ENCODE results near the gene ASIC1. TPM values are rescaled to one million over a fixed set of nuclear protein-coding genes. Genes with fewer than 3 reads are reported as not detected.

Gene ASIC1
- polyA plus RNA-seq, 3 donors = 4.6 to 5.6 (median 5.5) TPM

DNA sequence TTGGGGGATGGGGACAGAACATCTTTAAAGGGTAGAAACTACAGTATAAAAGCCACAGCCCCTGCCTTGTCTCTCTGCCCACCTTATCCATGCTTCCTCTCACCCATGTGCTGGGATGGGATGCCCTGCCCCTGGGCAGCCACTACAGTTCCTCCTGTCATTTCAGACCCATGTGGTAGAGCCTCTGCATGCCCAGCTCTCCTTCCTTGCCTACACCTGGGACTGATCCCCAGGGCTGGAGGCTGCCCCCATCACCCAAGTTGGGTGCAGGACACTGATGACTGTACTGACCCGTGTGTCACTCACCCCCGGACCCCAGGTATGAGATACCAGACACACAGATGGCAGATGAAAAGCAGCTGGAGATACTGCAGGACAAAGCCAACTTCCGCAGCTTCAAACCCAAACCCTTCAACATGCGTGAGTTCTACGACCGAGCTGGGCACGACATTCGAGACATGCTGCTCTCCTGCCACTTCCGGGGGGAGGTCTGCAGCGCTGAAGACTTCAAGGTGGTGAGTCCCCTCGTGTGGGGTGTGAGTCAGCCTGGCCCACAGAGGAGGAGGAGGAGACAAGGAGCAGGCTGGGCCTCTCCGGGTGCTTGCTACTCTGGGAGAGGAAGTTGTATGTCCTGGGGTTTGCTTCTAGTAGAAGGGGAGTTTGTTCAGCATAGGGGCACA, 2.2 kb downstream of the ASIC1 start:
- DNase-seq = no peak

DNA sequence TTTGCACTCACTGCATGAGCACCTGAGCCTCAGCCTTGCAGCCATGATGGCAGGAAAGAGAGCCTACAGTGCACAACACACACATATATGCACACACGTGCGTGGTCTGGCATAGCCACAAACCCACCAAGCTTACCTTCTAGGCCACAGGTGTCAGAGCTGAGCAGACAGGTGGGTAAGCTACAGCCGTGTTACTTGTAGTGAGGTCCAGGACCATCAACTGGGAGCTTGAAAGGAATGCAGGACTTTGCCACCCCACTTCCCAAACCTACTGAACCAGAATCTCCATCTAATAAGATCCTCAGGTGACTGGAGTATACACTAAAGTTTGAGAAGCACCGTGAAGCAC, 2.7 kb downstream of the ASIC1 start:
- DNase-seq = no peak

DNA sequence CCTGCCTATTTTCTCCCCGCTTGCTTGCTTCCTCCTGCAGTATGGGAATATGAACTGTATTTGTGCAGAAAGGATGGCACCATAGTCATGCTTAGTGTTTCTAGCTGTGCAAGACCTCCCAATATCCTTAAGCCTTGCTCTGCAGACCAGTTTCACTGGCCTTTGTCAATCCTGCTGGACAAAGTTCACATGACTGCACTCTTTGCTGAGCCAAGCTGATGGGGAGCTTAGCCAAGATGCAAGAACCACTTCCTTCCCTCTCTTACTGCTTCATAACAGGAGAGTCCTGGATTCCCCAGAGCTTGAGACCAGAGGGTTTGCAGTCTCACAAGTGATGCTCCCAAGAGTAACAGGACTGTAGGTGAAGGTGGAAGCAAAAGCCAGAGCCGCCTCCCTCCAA, 3.8 kb downstream of the ASIC1 start:
- DNase-seq = no peak

DNA sequence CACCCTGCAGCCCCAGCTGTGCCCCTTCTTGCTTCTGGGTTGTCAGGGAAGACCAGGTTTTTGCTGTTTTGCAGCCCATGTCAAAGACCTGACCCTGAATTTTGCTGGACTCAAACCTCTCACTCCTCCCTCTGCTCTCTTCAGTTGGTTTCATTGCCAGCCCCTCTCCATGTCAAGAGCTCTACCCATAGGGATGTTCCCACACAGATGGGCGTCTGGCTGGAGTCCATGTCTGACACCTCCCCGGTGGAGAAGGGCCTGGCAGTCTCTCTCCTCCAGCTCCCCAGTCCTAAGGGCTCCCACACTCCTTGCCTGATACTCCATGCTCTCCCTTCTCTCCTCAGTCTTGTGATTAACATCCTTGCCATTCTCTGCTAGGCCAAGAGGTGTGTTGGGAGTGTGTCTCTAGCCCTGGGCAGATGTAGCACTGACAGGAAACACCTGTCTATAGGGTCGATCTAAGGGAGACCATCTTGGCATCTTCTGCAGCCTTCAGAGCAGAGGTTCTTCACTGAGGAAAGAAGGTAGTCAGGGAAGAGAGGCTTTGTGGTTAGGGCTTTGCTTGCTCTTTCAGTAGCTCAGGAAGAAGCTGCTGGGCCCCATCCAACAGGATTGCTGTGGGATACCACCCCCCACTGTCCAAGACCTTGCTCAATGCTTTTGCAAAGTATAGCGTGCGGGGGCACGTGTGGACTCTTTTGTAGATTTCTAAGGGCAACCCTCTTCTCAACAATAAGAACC, 4.7 kb downstream of the ASIC1 start:
- no peak for DNase-seq

DNA sequence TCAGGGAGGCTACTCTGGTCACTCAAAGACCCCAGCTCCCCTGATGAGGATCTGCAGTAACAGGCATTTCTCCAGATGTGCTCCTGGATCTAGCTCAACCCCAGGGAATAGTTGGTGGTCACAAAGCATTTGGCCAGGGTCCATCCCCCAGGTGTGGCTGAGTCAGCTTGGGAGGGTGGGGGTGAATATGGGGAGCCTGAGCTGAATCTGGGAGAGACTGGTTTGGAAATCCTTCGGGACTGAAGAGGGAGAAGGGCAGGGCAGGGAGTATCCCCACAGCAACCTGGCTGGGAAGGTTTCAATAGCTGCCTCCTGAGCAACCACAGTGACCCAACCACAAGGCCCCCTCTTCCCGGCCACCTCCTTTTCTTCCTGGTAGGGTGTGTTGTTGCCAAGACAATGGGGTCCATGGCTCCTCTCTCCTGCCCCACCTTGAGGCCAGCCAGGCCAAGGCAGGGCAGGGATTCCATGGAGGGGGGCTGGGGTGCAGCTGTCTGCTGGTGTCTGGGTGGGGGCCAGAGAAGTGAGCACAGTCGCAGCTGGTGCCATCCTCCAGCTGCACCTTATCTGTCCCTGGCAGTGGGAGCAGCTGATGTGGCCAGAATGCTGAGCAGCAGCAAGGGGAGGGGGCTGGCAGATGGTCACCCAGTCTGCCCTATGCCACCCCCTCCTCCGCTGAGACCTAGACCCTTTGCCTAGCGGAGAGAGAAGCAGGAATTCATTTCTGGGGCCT, 5.5 kb downstream of the ASIC1 start:
- DNase-seq = no peak

DNA sequence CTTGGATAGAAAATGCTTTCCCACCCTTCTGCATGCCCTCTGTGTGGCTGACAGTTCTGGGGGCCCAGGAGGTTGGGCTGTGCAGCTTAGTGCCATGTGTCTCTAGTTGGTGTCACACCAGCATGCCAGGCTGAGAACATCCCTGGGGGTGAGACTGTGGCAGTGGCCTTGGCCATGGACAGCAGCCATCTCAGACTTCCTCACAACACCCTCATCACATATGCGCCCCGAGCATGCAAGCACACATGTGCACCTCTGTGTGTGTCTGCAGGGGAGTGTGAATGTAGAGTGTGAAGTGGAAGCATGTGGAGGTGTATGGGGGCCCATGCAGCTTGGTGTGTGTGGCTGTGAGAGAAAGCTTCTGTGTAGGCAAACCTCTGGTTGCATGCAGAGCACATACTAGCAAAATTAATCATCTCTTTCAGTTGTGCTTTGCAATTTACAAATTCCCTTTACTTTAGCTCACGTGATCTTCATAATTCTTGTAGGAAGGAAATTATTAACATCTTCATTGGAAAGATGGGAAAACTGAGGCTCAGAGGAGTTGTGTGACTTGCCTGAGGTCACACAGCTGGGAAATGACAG, 8.4 kb downstream of the ASIC1 start:
- DNase-seq = no peak

DNA sequence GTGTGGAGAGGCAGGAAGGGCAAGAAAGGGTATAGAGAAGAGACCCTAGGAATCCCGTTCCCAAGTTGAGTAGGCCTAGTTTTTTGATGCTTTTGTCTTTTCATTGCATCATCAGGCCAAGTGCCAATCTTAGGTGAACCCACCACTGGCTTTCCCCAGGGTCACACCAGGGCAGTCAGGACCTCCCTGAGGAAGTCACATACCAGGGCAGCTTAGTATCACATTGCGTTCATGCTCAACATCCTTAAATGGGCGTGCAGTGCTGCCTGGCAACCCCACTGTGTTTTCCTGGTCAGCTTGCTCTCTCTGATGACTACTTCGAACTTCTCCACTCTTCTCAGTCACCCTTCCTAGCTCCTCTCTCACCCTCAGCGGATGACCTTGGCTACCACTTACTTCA, 9.0 kb downstream of the ASIC1 start:
- no peak for DNase-seq

DNA sequence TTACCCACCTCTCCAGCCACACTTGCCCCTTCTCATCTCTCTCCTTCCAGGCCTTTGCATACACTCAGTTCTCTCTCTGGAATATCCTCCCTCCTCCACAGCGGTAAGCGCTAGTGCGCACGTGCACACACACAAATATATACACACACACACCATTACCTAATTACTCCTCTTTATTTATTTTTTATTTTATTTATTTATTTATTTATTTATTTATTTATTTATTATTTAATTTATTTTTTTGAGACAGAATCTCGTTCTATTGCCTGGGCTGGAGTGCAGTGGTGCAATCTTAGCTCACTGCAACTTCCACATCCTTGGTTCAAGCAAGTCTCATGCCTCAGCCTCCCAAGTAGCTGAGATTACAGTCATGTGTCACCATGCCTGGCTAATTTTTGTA, 11.7 kb downstream of the ASIC1 start:
- DNase-seq = no peak

DNA sequence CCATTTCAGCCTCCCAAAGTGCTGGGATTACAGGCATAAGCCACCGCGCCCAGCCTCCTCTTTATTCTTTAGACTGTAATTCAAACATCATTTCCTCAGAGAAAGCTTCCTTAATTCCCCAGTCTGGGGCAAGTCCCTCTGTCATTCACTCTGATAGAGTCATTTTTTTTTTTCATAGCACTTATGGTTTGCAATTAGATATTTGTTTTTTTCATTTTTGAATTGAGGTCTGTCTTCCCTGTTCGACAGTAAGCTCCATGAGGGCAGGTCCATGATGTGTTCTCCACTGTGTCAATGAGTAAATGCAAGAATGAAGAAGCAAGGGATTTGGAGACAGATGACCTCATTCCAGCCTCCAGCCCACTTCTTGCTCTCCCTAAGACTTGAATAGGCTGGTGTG, 12.1 kb downstream of the ASIC1 start:
- no peak for DNase-seq

DNA sequence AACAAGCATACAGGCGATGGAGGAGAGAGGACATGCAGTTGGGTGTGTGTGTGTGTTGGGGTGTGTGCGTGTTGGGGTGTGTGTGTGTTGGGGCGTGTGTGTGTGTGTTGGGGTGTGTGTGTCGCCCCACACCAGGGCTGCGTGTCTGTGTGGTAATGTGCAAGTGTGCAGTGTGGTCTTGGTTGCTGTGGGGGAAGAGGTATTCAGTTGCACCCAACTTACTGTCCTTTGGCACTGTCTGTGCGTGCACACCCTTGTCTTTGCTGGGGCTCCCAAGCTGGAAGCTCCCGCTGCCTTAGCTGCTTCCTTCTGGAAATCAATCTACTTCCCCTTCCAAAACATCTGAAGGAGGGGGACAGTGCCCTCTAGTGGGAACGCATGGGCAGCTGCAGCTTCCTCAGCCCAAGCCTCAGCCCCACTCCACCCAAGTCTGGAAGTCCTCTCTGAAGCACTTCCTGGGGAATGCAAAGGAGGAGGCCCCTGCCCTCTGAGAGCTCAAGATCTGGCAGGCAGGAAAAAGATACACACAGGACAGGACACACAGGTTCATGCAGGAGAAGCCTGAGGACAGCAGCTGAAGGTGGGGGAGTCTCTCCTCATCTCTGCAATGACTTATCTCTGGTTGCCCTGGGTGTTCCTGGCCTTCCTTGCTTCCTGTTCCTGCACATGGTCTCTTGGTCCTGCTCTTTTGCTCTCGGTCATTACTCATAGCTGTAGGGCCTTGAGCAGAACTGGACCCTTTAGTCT, 13.1 kb downstream of the ASIC1 start:
- peak; percentile 79 for DNase-seq

DNA sequence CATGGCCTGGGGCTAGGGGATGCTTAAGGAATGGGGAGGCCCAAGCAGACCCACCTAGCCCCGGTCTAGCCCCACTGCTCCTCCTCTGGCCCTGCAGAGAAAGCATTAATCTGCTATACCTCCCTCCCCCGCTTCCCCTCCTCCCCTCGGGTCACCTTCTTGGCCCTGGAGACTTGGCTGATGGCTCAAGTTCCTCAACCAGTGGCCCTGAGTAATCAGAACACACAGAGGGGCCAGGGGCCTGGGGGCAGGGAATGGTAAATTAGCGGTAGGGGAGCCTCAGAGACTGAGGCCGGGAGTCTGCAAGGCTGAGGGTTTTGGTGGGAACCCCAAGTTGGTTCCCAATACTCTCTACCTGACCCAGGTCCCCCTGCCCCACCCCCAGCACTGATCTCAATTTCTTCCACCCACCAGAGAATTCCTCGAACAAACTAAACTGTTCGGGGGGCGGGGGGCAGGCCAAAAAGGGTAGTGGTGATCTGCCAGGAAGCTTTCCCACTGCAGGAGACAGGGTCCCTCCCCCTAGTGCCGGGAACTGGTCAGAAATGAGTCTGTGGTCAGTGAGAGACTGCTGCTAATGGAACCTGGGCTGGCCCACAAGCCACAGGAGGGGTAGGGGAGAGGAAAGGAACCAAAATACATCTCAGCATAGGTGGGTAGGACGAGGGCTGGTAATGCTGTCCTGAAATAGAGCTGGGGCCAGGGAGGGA, 15.0 kb downstream of the ASIC1 start:
- DNase-seq = no peak

DNA sequence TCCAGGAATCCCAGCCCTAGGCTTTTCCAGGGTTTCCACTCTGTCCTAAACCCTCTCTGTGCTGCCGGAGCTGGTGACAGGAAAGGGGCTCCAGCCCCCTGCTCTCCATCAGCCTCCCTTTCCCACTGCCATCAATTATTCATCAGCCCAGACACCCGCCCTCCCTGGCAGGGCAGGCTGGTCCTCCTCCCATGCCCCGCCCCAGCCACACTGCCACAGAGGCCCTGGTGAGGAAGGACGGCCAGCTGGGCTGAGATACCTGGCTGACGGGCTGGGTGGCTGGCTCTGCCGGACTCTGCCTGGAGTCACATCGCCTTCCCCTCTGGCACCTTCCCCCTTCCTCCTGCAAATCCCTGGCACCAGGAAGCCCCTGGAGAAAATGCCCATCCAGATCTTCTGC, 15.8 kb downstream of the ASIC1 start:
- no peak for DNase-seq

DNA sequence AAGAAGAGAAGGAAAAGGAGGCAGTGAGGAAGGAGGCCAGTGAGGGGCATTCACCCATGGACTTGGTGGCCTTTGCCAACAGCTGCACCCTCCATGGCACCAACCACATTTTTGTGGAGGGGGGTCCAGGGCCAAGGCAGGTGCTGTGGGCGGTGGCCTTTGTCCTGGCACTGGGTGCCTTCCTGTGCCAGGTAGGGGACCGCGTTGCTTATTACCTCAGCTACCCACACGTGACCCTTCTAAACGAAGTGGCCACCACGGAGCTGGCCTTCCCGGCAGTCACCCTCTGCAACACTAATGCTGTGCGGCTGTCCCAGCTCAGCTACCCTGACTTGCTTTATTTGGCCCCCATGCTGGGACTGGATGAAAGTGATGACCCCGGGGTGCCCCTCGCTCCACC, 16.3 kb downstream of the ASIC1 start:
- no peak for DNase-seq

DNA sequence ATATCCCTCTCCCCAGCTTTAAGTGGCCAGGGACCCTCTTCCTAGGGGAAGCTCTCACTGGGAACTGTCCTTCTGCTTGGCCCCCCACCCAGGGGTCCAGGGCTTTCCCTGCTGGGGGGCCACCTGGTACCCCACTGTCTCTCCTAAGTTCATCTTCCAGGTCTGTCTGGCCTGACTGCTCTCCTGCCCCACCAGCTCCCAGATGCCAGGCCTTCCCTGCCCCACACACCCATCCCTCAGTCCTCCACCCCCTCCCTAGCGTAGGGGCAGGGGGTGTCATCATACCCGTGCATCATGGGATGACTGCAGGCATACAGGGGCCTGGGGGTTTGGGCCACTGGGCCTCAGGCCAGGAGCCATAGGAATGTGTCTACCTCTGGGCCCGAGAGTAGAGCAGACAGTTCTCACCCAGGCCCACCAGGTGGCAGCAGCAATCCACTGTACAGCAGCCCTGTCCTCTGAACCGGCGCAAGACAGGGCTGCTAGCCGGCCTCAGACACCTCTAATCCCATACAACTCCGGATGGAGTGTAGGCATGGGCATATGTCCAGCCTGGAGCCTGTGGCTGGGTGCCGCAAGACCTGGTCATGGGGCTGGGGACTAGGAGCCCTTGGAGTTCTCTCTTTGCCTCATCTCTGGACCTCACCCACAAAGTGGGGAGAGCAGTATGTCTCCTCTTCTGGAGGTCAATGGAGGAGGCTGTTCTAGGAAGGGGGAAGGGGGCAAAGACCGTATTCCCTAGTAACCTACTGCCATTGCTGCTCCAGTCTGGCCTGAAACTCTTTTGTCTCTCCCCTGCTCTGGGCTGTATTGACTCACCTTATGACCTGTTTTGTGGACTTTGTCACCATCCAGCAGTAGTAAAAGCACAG, 17.8 kb downstream of the ASIC1 start:
- DNase-seq = peak; percentile 79

DNA sequence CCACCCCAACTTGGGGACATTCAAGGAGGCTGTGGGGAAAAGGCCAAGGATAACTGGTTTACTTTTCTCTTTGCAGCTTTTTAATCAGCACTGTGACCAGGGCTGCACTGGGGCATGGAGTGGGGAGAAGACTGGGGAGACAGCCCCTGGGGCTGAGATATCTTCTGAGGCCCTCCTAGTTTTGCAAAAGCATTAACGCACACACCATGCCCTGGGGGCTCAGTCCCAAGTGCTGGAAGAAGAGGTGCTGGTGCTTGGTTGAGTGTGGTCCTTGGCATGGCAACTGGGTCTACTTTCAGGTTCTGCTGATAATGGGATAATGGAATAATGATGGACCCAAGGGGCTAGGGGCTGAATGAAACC, 18.4 kb downstream of the ASIC1 start:
- DNase-seq = no peak

DNA sequence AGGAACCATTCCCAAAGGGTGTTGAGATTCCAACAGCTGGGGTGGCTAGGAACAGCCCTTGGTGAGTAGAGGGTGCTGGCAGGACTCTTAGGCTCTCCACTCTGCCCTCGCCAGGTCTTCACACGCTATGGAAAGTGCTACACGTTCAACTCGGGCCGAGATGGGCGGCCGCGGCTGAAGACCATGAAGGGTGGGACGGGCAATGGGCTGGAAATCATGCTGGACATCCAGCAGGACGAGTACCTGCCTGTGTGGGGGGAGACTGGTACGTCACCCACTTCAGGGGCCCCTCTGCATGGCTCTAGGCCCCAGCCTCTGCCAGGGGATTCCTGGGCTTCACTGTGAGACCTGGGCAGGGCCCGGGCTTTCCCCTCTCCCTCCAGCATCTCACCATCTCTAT, 19.7 kb downstream of the ASIC1 start:
- DNase-seq = no peak

DNA sequence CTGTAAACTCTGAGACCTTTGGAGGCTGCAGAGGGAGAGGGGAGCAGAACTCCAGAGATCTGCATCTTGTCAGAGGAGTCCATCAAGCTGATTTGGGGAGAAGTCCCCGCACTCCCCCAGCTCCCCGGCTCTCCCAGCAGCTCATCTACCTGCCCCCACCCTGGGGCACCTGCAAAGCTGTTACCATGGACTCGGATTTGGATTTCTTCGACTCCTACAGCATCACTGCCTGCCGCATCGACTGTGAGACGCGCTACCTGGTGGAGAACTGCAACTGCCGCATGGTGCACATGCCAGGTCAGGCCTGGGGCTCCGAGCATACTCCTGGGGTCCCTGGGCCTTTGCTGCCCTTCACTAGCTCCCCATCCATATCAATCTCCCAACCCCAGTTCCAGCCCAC, 20.9 kb downstream of the ASIC1 start:
- DNase-seq = no peak

DNA sequence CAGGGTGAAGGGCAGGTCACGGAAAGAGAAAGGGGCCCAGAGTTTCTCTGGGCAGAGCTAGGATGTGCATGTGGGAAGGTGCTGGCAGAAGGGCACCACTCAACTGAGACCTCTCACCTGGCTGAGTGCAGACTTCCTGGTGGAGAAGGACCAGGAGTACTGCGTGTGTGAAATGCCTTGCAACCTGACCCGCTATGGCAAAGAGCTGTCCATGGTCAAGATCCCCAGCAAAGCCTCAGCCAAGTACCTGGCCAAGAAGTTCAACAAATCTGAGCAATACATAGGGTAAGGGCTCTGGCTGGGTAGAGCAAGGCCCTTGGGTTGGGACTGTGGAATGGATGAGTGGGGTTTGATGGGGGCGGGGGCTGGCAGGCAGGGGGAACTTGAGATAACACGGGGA, 22.4 kb downstream of the ASIC1 start:
- no peak for DNase-seq

DNA sequence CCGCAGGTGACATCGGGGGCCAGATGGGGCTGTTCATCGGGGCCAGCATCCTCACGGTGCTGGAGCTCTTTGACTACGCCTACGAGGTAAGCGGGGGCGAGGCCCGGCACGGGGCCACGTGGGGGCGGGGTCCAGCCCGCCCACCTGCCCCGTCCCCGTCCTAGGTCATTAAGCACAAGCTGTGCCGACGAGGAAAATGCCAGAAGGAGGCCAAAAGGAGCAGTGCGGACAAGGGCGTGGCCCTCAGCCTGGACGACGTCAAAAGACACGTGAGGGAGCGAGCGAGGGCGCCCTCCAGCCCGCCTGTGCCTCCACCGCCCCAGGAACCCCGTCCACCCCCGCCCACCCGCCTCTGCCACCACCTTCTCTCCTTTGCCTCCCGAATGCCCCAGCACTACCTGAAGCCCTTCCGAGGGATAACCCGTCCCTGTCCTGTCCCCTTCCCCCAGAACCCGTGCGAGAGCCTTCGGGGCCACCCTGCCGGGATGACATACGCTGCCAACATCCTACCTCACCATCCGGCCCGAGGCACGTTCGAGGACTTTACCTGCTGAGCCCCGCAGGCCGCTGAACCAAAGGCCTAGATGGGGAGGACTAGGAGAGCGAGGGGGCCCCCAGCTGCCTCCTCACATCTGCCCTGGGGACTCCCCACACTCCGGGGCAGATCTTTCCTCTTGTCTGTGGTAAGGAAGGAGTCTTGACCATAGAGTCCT, 23.9 kb downstream of the ASIC1 start:
- no peak for DNase-seq

DNA sequence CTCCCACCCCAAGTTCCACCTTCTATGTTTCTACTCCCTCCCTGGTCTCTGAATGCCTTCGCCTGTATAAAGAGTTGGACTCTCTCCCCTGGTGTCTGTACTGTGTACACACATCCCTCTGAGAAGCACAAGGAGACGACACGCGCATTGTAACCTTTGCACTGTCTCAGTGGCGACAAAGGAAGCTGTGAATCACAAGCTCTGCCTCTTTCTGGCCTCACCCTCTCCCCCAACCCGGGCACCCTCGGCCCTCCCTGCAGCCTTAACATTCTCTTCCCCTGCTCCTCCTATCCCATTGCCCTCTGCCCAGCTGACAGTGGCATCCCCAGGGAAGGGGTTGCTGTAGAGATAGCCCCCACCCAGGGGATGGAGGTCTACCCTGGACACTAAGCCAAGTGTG, 25.2 kb downstream of the ASIC1 start:
- no peak for DNase-seq

Measured in renal pelvis (tissue), 4 donors.